B cell (primary cell): Measurements from ENCODE around the gene ABCA4. TPM values are rescaled to one million over a fixed set of nuclear protein-coding genes. Genes with fewer than 3 reads are reported as not detected.

Experiments
- ATAC-seq: fragments of 200-7000 bp; cut with Tn5 transposase; one replicate; pipeline ENCODE4 v1.10.0; 2021; ENCODE audit warnings: low read depth, mild to moderate bottlenecking, moderate number of reproducible peaks, moderate library complexity
- CTCF ChIA-PET: fragments of 350-600 bp; sonication (Branson Sonifier 250); formaldehyde crosslinking; loops from one replicate; lab custom pipeline; 2021; ENCODE audit warnings: antibody characterized with exemption, inconsistent platforms; lab: Charles Lee
- POLR2A ChIA-PET: fragments of 350-600 bp; sonication (Branson Sonifier 250); formaldehyde crosslinking; loops from one replicate; lab custom pipeline; 2021; ENCODE audit warnings: antibody characterized with exemption; lab: Charles Lee
- DNase-seq: peaks from one replicate; pipeline ENCODE4 v3.0.0; 2013
- H2AFZ ChIP-seq: 2 replicates; pipeline ENCODE4 v1.6.1; 2012; ENCODE audit warnings: mild to moderate bottlenecking, low read depth, low read length; ENCODE audit not compliant: insufficient read depth, poor library complexity, severe bottlenecking
- H3K27ac ChIP-seq, 2 donors: 1 replicate in 1 of 2; 2 replicates in 1 of 2; pipeline ENCODE4 v1.5.1; 2012 to 2013; ENCODE audit warnings: low read length in 2 of 2, mild to moderate bottlenecking in 2 of 2, moderate library complexity in 1 of 2
- H3K27me3 ChIP-seq, 4 experiments: fragments of 200-600 bp in 1 of 4; sonication (generic) in 1 of 4; replicated peaks in 1 of 4; 1 replicate in 2 of 4; 2 replicates in 2 of 4; pipeline versions ENCODE4 v1.6.1 to v1.7.0; 2013 to 2016; ENCODE audit warnings: low read length in 3 of 4, mild to moderate bottlenecking in 2 of 4, mixed read lengths in 1 of 4, moderate library complexity in 1 of 4; ENCODE audit not compliant: insufficient read depth in 4 of 4, control insufficient read depth in 3 of 4; ENCODE audit errors: control extremely low read depth in 1 of 4
- H3K36me3 ChIP-seq, 2 experiments: replicated peaks in 1 of 2; 1 replicate in 1 of 2; 2 replicates in 1 of 2; pipeline versions ENCODE4 v1.6.1 to v1.7.1; 2013; ENCODE audit warnings: low read length in 1 of 2; ENCODE audit not compliant: insufficient read depth in 2 of 2, control insufficient read depth in 1 of 2; ENCODE audit errors: control extremely low read depth in 1 of 2, extremely low read depth in 1 of 2
- H3K4me1 ChIP-seq, 2 donors: fragments of 200-600 bp in 1 of 2; sonication (generic) in 1 of 2; 1 replicate in 1 of 2; 2 replicates in 1 of 2; pipeline versions ENCODE4 v1.5.1 to v1.6.1; 2013 to 2017; ENCODE audit warnings: low read length in 2 of 2; ENCODE audit not compliant: control insufficient read depth in 2 of 2, insufficient read depth in 2 of 2
- H3K4me2 ChIP-seq: replicated peaks from 2 replicates; pipeline ENCODE3; 2012; ENCODE audit warnings: mild to moderate bottlenecking, low read depth, low read length; ENCODE audit not compliant: poor library complexity, severe bottlenecking
- H3K4me3 ChIP-seq, 5 experiments: fragments of 200-600 bp in 1 of 5; sonication (generic) in 1 of 5; 1 replicate in 3 of 5; 2 replicates in 2 of 5; pipeline versions ENCODE4 v1.5.1 to v1.7.0; 2011 to 2016; ENCODE audit warnings: low read length in 4 of 5, mild to moderate bottlenecking in 4 of 5, low read depth in 2 of 5, control low read depth in 1 of 5, moderate library complexity in 1 of 5; ENCODE audit not compliant: insufficient read depth in 1 of 5; ENCODE audit errors: control extremely low read depth in 1 of 5, extremely low read depth in 1 of 5
- H3K79me2 ChIP-seq: fragments of 200-600 bp; sonication (generic); one replicate; pipeline ENCODE4 v1.6.0; 2016; ENCODE audit warnings: low read length; ENCODE audit not compliant: control insufficient read depth, insufficient read depth
- H3K9ac ChIP-seq: fragments of 200-600 bp; sonication (generic); 2 replicates; pipeline ENCODE4 v1.6.1; 2017; ENCODE audit warnings: mild to moderate bottlenecking, low read length, moderate library complexity
- H3K9me3 ChIP-seq, 3 donors: one replicate each; pipeline versions ENCODE4 v1.6.1 to v1.7.1; 2013; ENCODE audit warnings: low read length in 2 of 3; ENCODE audit not compliant: control insufficient read depth in 2 of 3, insufficient read depth in 1 of 3; ENCODE audit errors: control extremely low read depth in 1 of 3
- H4K20me1 ChIP-seq: 2 replicates; pipeline ENCODE4 v1.6.0; 2012; ENCODE audit warnings: mild to moderate bottlenecking, low read length; ENCODE audit not compliant: insufficient read depth, control insufficient read depth, poor library complexity, severe bottlenecking
- H3K27ac Mint-ChIP-seq: one replicate; pipeline ENCODE4 v1.8.0; 2021; ENCODE audit warnings: mixed read lengths
- H3K27me3 Mint-ChIP-seq: one replicate; pipeline ENCODE4 v1.8.0; 2021; ENCODE audit warnings: mixed read lengths
- H3K4me1 Mint-ChIP-seq: one replicate; pipeline ENCODE4 v1.8.0; 2021; ENCODE audit warnings: mixed read lengths
- H3K4me3 Mint-ChIP-seq: one replicate; pipeline ENCODE4 v1.8.0; 2021; ENCODE audit warnings: mixed read lengths
- H3K9me3 Mint-ChIP-seq: one replicate; pipeline ENCODE4 v1.8.0; 2022; ENCODE audit warnings: mixed read lengths; ENCODE audit not compliant: insufficient read depth
- CTCF ChIP-seq: fragments of 200-600 bp; IDR thresholded peaks from one replicate; pipeline ENCODE4 v1.8.0; 2022; ENCODE audit warnings: antibody characterized with exemption, mild to moderate bottlenecking
- EZH2 ChIP-seq: IDR thresholded peaks from 2 replicates; pipeline ENCODE4 v1.6.1; 2012; ENCODE audit warnings: borderline replicate concordance, low read depth, mild to moderate bottlenecking, moderate library complexity, low read length; ENCODE audit not compliant: insufficient read depth, poor library complexity, severe bottlenecking
- WGBS: methylation state at CpG from one replicate; pipeline ENCODE4 v1.1.5; 2013; ENCODE audit warnings: missing lambda C conversion rate; ENCODE audit not compliant: insufficient coverage; 5-methylcytosine and 5-hydroxymethylcytosine counted together
- intact Hi-C: fragments of 100-400 bp; cut with micrococcal nuclease; formaldehyde crosslinking; loops from one replicate; pipeline ENCODE4 v1.10.0; 2022
- polyA plus RNA-seq: library from polyadenylated mRNA; depleted of rRNA; stranded (reverse); fragments of >200 nt; gene quantifications from 2 replicates; pipeline ENCODE4 v1.2.3, GENCODE V29; 2012
- total RNA-seq, 2 donors: library from RNA; stranded (reverse); fragments of 120-200 nt in 1 of 2; gene quantifications; 1 replicate in 1 of 2; 2 replicates in 1 of 2; pipeline versions ENCODE4 v1.2.3 to v1.2.4, GENCODE V29; 2013 to 2022

Gene ABCA4
- total and polyA plus RNA-seq, 2 donors (not counting 1 experiment from before 2014, with no cell fraction given), result not detected

GRCh38 chr1:93979040-93979717 is 141.8 kb downstream of the ABCA4 start:
- no peaks in the 10 kb centered on the region for H3K27me3 ChIP-seq
- H3K9me3 Mint-ChIP-seq, result no peaks in the 10 kb centered on the region
- H2AFZ ChIP-seq, result no peak overlapping the region
- WGBS, result 97% methylated on average over 5 of the region's 7 CpGs
- no peaks in the 10 kb centered on the region for H3K4me1 Mint-ChIP-seq
- H3K27ac ChIP-seq, result no peak overlapping the region
- ATAC-seq (no peak), DNase-seq (no peak)
- POLR2A ChIA-PET, result no interaction called here
- H3K9ac ChIP-seq, result no peak overlapping the region
- TF ChIP-seq CTCF, result no peak
- TF ChIP-seq EZH2, result no peak
- intact Hi-C loops, result no loop called here
- H3K9me3 ChIP-seq, result peaks cover 0 to 1% (median 0%) of the 10 kb centered on the region in 3 donors
- no peaks in the 10 kb centered on the region for H4K20me1 ChIP-seq
- H3K36me3 ChIP-seq, result no peaks in the 10 kb centered on the region
- H3K4me3 ChIP-seq, result no peak overlapping the region
- CTCF ChIA-PET, result no interaction called here
- H3K4me1 ChIP-seq, result no peaks in the 10 kb centered on the region
- H3K27ac Mint-ChIP-seq, result no peak overlapping the region
- no peak overlapping the region for H3K4me2 ChIP-seq
- H3K4me3 Mint-ChIP-seq, result no peak overlapping the region
- peaks cover 17% of the 10 kb centered on the region for H3K27me3 Mint-ChIP-seq
- H3K79me2 ChIP-seq, result no peaks in the 10 kb centered on the region

- ATAC-seq (no peak), DNase-seq (no peak)
- H3K9ac ChIP-seq, result no peak overlapping the region
- no peaks in the 10 kb centered on the region for H3K36me3 ChIP-seq
- no peaks in the 10 kb centered on the region for H3K27me3 ChIP-seq
- H3K27ac ChIP-seq, result no peak overlapping the region
- Mint-ChIP-seq H3K4me1 (no peaks in the 10 kb centered on the region), H3K9me3 (no peaks in the 10 kb centered on the region), H3K4me3 (no peak overlapping the region), H3K27ac (no peak overlapping the region), H3K27me3 (peaks cover 11% of the 10 kb centered on the region)
- TF ChIP-seq CTCF (no peak), EZH2 (no peak)
- H3K4me2 ChIP-seq, result no peak overlapping the region
- intact Hi-C loops, result no loop called here
- WGBS, result 83% methylated on average over 1 of the region's 1 CpG
- no peak overlapping the region for H3K4me3 ChIP-seq
- H2AFZ ChIP-seq, result no peak overlapping the region
- no peaks in the 10 kb centered on the region for H3K4me1 ChIP-seq
- ChIA-PET POLR2A (no interaction called here), CTCF (no interaction called here)
- no peaks in the 10 kb centered on the region for H3K9me3 ChIP-seq
- H3K79me2 ChIP-seq, result no peaks in the 10 kb centered on the region
- no peaks in the 10 kb centered on the region for H4K20me1 ChIP-seq
Observed at GRCh38 chr1:93977598-93977945, 143.4 kb downstream of the ABCA4 start.
